H1 (cell line): ENCODE data around the gene STH.
A peak's percentile ranks its signal among the peaks of the same experiment; 100 is the strongest.

Experiments
- EP300 ChIP-seq, 2 experiments: IDR thresholded peaks; 1 replicate in 1 of 2; 2 replicates in 1 of 2; pipeline ENCODE4 v1.6.1; 2011 to 2012; ENCODE audit warnings: low read depth in 2 of 2, low read length in 2 of 2, mild to moderate bottlenecking in 2 of 2, borderline replicate concordance in 1 of 2, inconsistent platforms in 1 of 2, moderate library complexity in 1 of 2
- JUND ChIP-seq: IDR thresholded peaks from 2 replicates; pipeline ENCODE4 v1.6.1; 2011; ENCODE audit warnings: mild to moderate bottlenecking, improper control_type of control experiment, low read length
- MAFK ChIP-seq: IDR thresholded peaks from 2 replicates; pipeline ENCODE4 v1.6.1; 2012; ENCODE audit warnings: low read depth, mild to moderate bottlenecking, improper control_type of control experiment, low read length
- SP4 ChIP-seq: IDR thresholded peaks from 2 replicates; pipeline ENCODE4 v1.6.1; 2012; ENCODE audit warnings: low read length, inconsistent platforms
- TBP ChIP-seq: IDR thresholded peaks from 2 replicates; pipeline ENCODE4 v1.6.1; 2011; ENCODE audit warnings: low read depth, low read length, improper control_type of control experiment
- TF ChIP-seq, protein P1 (sequence below), 3 experiments: IDR thresholded peaks; 1 replicate in 2 of 3; 2 replicates in 1 of 3; pipeline versions ENCODE4 v1.5.1 to v1.6.1; 2011; ENCODE audit warnings: low read length in 3 of 3, mild to moderate bottlenecking in 3 of 3, inconsistent platforms in 2 of 3, low read depth in 1 of 3, moderate library complexity in 1 of 3; ENCODE audit not compliant: insufficient read depth in 1 of 3; ENCODE audit errors: control extremely low read depth in 1 of 3

DNA sequence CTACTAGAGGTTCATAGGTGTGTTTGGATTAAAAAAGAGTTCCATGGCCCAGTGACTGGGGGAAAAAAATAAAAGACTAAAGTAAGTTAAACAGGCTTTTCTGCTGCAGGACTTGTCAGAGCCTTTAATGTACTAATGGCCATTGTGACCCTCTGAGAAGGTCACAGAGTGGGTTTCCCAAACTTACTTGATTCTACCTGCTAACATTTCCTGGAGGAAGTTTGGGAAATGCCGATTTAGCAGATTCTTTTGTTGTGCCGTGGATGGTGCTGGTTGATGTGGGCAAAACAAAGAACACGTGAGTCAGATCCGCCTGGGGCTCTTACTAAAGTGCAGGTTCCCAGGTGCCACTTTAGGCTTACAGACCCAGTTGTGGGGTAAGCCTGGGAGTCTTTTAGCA, 13.6 kb upstream of the STH start:
- TF ChIP-seq MAFK = peak; percentile 74
- TF ChIP-seq SP4 = no peak
- TF ChIP-seq, protein P1, sequence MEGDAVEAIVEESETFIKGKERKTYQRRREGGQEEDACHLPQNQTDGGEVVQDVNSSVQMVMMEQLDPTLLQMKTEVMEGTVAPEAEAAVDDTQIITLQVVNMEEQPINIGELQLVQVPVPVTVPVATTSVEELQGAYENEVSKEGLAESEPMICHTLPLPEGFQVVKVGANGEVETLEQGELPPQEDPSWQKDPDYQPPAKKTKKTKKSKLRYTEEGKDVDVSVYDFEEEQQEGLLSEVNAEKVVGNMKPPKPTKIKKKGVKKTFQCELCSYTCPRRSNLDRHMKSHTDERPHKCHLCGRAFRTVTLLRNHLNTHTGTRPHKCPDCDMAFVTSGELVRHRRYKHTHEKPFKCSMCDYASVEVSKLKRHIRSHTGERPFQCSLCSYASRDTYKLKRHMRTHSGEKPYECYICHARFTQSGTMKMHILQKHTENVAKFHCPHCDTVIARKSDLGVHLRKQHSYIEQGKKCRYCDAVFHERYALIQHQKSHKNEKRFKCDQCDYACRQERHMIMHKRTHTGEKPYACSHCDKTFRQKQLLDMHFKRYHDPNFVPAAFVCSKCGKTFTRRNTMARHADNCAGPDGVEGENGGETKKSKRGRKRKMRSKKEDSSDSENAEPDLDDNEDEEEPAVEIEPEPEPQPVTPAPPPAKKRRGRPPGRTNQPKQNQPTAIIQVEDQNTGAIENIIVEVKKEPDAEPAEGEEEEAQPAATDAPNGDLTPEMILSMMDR (IDR thresholded peaks at IDR 0.05; ENCODE audit: control extremely low read depth in 1 of 3, insufficient read depth in 1 of 3, low read depth in 1 of 3, low read length in 3 of 3) = no peak
- TF ChIP-seq TBP = no peak
- TF ChIP-seq EP300 (IDR thresholded peaks at IDR 0.05; ENCODE audit: borderline replicate concordance in 1 of 2, low read depth in 2 of 2, low read length in 2 of 2) = no peak
- no peak for TF ChIP-seq JUND
